GM18498 (cell line): Measurements from ENCODE around the gene SDK1.

ENCODE experiments used
- ATAC-seq: cut with Tn5 transposase; IDR thresholded peaks from one replicate; pipeline ENCODE4 v1.9.1; 2021; ENCODE audit warnings: mild to moderate bottlenecking, moderate library complexity; ENCODE audit not compliant: unreplicated experiment

SDK1 gene

GRCh38 chr7:4140933-4141332 lies 839.9 kb downstream of the SDK1 start:
- ATAC-seq = no peak

- ATAC-seq = no peak
Measured at GRCh38 chr7:4143006-4143405, 842.0 kb downstream of the SDK1 start.

DNA sequence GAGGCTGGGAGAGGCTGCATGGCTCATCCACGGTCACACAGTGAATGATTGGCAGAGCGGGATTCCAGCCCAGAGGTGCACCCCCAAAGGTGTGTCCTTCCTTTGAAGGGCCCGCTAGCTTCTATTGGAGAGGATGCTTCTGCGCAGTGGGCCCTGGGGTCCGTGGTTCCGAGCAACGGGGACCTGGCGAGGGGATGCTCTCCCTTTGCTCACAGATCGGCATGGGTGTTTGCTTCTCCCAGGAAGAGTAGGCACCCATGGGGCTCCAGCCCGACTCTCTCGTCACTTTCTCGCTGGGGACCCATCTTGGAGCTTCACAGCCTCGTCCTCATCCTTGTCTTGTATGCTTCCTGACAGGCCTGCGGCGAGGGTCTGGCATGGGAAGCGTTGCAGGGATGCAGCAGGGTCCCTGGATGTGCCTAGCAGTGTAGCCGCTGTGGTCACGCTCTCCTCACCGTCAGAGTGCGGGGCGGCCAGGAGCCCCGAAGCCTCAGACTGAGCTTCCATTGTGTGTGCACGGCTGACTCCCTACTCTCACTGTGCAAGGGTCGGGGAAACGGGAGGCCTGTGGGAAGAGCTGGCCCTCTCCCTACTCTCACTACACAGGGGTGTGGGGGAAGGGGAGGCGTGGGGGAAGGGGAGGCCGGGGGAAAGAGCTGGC lies 842.6 kb downstream of the SDK1 start:
- ATAC-seq = no peak

GRCh38 chr7:4144172-4144701 lies 843.2 kb downstream of the SDK1 start:
- ATAC-seq = no peak

GRCh38 chr7:4144811-4145510 lies 843.9 kb downstream of the SDK1 start:
- no peak for ATAC-seq

DNA sequence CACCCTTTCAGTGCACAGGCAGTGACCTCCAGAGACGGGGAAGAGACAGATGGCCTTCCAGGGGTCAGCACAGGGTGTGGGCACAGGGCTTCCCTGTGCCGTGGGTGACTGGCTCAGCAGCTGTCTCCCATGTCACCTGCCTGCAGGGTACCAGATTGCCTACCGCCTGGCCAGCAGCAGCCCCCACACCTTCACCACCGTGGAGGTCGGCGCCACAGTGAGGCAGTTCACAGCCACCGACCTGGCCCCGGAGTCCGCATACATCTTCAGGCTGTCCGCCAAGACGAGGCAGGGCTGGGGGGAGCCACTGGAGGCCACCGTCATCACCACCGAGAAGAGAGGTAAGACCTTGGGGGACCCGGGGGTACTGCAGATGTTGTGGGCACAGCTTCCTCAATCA lies 844.5 kb downstream of the SDK1 start:
- no peak for ATAC-seq

DNA sequence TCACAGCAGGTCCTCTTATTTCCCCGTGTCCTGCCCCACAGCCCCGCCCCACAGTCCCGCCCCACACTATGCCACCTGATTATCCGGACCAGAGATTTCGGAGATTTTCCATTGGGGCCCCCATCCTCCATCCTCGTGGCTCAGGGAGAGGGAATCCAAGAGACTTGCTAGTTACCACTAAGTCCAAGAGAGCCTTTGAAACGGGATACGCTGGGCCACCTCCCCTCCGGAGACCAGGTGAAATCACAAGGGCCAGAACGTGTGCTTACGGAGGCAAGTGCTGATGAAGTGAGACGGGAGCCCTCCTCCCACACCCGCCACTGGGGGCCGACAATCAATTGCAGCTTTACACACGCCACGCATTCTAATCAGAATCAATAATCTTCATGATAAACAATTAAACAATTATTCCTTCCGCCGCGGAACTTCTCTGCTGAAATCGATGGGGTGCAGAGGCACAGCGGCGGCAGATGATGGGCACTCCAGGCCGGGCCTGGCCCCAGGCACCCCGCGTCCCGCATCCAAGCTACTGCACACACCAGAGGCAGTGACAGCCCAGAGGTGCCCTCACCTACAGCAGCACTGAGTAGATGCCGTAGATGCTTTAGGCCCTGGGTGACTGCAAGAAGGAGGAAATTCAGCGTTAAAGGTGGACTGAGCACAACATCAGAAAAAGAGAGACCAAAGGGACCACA lies 847.0 kb downstream of the SDK1 start:
- ATAC-seq = no peak

- no peak for ATAC-seq
Measured at GRCh38 chr7:4149236-4149635, 848.2 kb downstream of the SDK1 start.

GRCh38 chr7:4149645-4150044 lies 848.6 kb downstream of the SDK1 start:
- no peak for ATAC-seq

DNA sequence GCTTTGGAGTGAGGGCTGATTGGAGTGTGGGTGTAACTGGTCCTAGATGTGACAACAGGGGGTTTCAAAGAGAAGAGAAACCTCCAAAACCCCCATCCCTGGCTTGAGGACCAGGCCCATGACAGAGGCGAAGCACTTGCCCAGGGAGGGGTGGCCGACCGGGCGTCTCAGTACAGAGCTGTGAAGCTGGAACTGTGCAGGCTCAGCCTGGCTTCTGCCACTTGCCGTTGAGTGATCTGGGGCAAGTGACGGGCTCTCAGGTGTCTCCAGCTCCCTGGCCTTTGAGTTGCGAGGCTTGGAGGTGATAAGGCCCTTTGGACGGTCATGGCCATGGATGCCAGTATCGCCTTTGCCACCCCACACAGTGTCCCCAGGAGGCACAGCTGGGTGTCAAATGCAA lies 849.7 kb downstream of the SDK1 start:
- ATAC-seq = no peak

GRCh38 chr7:4151524-4151923 lies 850.5 kb downstream of the SDK1 start:
- ATAC-seq = no peak

GRCh38 chr7:4151926-4152549 lies 851.0 kb downstream of the SDK1 start:
- ATAC-seq = no peak

DNA sequence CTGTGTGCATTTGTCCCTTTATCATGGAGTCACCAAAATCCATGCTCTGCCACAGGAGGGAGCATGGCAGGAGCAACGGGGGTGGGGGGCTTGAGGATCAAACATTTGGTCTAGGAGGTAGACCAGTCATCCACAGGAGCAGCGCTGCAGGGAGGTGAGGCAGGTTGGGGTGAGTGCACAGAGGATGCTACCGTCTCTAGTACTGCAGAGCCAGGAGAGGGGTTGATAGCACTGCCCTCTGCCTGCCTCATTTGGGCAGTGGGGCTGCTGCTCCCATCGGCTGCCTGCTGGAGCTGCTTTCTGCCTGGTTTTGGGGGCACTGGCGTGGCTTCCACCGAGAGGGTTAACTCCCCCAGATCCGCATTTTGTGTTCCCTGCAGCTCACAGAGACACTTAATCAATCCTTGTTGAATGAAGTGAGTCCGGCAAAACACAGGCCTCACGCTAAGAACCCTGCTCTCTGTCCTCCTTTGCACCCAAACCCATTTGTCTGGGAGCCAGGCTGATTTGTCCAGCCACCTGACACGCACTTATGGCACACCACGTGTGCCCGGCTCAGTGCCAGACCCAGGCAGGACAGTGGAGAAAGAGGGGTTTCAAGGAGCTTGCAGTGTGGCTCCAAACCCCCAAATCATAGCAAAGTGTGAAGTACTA lies 854.0 kb downstream of the SDK1 start:
- no peak for ATAC-seq

DNA sequence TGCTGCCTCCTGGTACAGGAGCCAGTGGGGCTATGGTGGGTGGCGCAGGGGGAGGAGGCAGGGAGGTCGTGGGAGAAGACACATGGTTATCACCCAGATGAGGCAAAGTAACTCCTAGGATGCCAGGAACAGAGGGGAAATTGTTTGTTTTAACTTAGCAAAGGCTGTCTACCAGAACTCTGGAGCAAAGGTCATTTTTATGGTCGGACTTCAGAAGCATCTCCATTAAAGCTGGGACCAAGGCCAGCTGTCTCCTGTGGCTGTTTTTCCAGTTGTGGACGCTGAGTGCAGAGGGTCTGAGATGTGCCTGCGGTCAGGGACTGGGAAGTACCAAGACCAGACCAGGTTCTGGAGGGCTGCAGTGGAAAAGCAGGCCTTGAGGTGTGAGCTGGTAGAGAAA lies 855.1 kb downstream of the SDK1 start:
- no peak for ATAC-seq

GRCh38 chr7:4157651-4158050 lies 856.6 kb downstream of the SDK1 start:
- no peak for ATAC-seq

DNA sequence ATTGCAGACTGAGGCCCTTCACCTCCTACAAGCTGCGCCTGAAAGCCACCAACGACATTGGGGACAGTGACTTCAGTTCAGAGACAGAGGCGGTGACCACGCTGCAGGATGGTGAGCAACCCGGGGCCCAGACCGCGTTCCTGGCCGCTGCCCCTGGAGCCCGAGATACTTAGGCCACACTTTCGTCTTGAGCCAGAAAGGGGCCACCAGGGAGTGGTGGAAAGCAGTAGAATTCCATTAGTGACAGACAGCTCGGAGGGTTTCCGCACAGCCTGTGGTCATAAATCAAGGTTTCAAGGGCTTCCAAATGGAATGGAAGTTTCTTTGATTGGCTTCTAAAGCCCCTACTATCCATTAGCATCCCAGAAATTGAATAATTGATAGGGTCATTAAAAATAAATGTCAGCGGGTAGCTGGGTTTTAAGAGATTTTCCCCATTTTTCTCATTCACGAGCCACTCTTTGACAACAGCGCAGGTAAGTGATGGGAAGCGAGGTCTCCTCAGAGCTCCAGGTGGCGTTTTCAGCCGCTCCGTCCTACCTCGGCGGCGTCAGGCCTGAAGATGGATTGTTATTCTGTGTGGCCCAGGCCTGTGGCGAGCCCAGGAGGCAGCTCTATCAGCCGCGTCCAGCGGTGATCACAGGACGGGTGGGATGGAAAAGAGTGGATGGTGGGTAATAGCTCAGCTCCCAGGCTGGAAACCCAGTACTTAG lies 857.5 kb downstream of the SDK1 start:
- ATAC-seq = no peak

DNA sequence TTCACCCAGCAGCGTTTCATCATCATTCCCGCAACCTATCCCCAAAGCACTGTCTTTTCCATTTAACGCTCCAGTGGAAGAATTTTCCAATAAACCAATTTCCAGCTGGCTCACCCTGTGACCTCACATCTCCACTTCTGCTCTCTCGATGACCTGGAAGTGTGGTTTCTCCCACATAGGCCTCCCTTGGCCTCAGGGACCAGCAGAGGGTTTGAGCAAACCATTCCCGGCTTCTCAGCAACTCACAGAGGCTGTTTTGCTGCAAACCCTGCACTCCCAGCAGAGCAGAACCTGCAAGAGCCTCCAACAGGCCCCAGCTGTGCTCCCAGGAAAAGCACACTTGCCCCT lies 858.1 kb downstream of the SDK1 start:
- no peak for ATAC-seq

DNA sequence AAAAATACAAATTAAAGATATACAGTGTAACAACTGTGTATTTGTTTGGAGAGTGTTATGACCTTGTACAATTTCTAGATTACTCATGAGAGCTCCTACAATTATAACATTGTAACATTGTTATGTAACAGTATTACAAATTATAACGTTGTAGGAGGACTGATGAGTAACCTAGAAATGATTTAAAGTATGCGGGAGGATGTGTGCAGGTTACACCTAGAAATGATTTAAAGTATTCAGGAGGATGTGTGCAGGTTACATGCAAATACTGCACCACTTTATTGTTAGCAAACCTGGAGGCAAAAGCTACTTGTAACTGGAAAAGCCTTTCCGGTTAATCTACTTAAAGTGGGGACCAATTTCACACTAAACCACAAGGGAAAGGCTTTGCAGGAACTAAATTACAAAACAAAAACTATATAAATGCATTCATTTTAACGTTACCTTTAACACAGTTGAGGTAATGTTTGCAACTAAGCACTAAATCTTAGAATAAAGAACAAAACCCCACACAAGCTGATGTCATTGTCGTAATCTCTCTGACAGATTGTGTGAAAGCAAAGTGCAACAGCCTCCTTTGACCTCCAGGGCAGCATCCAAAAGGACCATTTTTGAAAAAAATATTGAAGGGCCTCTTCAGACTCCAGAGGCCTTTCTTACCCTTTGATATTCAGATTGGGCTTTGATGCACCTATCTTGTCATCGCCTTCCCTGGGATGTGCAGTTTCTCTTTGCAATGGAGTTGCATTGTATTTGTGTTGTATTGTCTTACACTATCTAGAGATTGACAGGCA lies 858.9 kb downstream of the SDK1 start:
- no peak for ATAC-seq

DNA sequence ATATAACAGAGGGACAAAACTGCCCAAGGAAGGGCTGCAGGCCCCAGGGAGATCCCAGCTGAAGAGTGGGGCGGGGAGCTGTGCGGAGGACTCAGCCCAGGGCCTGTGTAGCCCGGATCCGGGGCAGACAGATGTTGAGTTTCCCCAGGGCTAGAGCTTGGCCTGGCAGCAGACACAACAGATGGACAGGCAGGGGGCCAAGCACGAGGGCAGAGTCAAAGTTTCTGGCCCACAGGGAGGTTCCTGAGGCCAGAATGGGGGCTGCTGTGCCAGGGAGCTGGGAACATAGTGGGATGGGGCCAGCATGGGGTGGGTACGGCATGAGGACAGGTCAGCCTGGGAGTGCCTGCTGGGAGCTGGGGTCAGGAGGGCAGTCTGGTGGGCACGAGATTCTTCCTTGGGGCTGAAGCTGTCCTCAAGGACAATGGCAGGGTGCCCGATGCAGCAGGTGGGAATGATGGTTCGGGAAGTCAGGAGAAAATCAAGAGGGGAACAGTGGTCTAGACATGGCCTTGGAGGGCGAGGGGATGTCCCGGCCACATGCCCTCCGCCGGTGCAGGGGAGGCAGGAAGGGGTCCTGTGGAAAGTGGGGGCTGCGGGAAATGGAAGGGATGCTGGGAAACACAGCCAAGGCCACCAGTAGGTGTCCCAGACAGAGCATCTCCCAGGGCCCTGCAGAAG lies 862.0 kb downstream of the SDK1 start:
- ATAC-seq = no peak
